Suprapubic skin (tissue), 3 donors: ENCODE results near the gene PTPRN2.

Source experiments
- CTCF ChIP-seq, 2 donors: fragments of 200-600 bp in 1 of 2; fragments of 450-650 bp in 1 of 2; sonication (generic) in 1 of 2; IDR thresholded peaks; one replicate each; pipeline ENCODE4 v1.5.1; 2016 to 2019; ENCODE audit warnings: antibody characterized with exemption in 2 of 2, mild to moderate bottlenecking in 1 of 2, moderate library complexity in 1 of 2
- EP300 ChIP-seq: sonication (generic); formaldehyde crosslinking; IDR thresholded peaks from one replicate; pipeline ENCODE4 v1.6.1; 2017; ENCODE audit warnings: antibody characterized with exemption
- POLR2A ChIP-seq, 2 donors: fragments of 450-650 bp; IDR thresholded peaks; one replicate each; pipeline ENCODE4 v1.6.1; 2017; ENCODE audit warnings: antibody characterized with exemption in 2 of 2, mild to moderate bottlenecking in 2 of 2, moderate library complexity in 2 of 2

DNA sequence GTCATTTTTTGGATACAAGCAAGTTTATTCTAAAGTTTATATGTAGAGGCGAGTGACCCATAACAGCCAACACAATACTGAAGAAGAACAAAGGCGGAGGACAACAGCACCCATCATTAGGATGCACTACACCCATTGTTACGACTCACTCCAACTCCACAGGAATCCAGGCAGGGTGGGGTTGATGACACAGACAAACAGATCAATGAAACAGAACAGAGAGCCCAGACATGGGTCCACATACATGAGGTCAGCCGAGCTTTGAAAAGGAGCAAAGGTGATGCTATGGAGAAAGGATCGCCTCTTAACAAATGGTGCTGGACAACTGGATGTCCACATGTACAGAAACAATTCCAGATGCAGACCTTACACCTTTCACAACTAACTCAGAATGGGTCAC, 426.4 kb downstream of the PTPRN2 start:
- TF ChIP-seq CTCF (IDR thresholded peaks at IDR 0.05) (no peak), EP300 (no peak), POLR2A (IDR thresholded peaks at IDR 0.05) (no peak)
